Measurements from ENCODE around the gene DSG2.

DSG2 gene

DNA sequence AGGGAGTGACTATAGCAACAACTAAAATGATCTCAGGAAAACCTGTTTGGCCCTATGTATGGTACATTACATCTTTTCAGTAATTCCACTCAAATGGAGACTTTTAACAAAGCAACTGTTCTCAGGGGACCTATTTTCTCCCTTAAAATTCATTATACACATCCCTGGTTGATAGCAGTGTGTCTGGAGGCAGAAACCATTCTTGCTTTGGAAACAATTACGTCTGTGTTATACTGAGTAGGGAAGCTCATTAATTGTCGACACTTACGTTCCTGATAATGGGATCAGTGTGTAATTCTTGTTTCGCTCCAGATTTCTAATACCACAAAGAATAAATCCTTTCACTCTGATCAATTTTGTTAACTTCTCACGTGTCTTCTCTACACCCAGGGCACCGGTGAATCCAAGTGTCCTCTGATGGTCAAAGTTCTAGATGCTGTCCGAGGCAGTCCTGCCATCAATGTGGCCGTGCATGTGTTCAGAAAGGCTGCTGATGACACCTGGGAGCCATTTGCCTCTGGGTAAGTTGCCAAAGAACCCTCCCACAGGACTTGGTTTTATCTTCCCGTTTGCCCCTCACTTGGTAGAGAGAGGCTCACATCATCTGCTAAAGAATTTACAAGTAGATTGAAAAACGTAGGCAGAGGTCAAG, 94.7 kb downstream of the DSG2 start:
- DNase-seq: no peak

DNA sequence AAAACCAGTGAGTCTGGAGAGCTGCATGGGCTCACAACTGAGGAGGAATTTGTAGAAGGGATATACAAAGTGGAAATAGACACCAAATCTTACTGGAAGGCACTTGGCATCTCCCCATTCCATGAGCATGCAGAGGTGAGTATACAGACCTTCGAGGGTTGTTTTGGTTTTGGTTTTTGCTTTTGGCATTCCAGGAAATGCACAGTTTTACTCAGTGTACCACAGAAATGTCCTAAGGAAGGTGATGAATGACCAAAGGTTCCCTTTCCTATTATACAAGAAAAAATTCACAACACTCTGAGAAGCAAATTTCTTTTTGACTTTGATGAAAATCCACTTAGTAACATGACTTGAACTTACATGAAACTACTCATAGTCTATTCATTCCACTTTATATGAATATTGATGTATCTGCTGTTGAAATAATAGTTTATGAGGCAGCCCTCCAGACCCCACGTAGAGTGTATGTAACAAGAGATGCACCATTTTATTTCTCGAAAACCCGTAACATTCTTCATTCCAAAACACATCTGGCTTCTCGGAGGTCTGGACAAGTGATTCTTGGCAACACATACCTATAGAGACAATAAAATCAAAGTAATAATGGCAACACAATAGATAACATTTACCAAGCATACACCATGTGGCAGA, 97.3 kb downstream of the DSG2 start:
- no peak for DNase-seq

DNA sequence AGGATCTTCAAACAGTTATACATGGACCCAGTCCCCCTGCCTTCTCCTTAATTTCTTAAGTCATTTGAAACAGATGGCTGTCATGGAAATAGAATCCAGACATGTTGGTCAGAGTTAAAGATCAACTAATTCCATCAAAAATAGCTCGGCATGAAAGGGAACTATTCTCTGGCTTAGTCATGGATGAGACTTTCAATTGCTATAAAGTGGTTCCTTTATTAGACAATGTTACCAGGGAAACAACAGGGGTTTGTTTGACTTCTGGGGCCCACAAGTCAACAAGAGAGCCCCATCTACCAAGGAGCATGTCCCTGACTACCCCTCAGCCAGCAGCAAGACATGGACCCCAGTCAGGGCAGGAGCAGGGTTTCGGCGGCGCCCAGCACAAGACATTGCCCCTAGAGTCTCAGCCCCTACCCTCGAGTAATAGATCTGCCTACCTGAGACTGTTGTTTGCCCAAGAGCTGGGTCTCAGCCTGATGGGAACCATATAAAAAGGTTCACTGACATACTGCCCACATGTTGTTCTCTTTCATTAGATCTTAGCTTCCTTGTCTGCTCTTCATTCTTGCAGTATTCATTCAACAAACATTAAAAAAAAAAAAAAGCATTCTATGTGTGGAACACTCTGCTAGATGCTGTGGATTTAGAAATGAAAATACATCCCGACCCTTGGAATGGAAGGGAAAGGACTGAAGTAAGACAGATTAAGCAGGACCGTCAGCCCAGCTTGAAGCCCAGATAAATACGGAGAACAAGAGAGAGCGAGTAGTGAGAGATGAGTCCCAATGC, 98.3 kb downstream of the DSG2 start:
- no peak for DNase-seq

DNA sequence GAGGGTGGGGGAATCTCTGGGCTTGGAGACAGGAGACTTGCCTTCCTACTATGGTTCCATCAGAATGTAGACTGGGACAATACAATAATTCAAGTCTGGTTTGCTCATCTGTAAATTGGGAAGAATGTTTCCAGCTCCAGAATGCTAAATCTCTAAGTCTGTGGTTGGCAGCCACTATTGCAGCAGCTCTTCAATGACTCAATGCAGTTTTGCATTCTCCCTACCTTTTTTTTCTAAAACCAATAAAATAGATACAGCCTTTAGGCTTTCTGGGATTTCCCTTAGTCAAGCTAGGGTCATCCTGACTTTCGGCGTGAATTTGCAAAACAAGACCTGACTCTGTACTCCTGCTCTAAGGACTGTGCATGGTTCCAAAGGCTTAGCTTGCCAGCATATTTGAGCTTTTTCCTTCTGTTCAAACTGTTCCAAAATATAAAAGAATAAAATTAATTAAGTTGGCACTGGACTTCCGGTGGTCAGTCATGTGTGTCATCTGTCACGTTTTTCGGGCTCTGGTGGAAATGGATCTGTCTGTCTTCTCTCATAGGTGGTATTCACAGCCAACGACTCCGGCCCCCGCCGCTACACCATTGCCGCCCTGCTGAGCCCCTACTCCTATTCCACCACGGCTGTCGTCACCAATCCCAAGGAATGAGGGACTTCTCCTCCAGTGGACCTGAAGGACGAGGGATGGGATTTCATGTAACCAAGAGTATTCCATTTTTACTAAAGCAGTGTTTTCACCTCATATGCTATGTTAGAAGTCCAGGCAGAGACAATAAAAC, 100.2 kb downstream of the DSG2 start:
- DNase-seq: no peak

Data from NCI-H2171 (cell line).